HG03025 (cell line): ENCODE data around the gene CNKSR1.
"Not testable (repeated sequence)": the region's sequence is repeated elsewhere in the genome, so short reads cannot be mapped to it uniquely, and the experiment has no call there.

Experiments
- ATAC-seq: cut with Tn5 transposase; IDR thresholded peaks from one replicate; pipeline ENCODE4 v1.9.1; 2021; ENCODE audit warnings: mild to moderate bottlenecking, moderate library complexity; ENCODE audit not compliant: unreplicated experiment, low FRiP score

CNKSR1 gene

GRCh38 chr1:26221094-26221493 is 43.8 kb downstream of the CNKSR1 start:
- no peak for ATAC-seq

GRCh38 chr1:26224606-26225005 is 47.3 kb downstream of the CNKSR1 start:
- ATAC-seq, result no peak

DNA sequence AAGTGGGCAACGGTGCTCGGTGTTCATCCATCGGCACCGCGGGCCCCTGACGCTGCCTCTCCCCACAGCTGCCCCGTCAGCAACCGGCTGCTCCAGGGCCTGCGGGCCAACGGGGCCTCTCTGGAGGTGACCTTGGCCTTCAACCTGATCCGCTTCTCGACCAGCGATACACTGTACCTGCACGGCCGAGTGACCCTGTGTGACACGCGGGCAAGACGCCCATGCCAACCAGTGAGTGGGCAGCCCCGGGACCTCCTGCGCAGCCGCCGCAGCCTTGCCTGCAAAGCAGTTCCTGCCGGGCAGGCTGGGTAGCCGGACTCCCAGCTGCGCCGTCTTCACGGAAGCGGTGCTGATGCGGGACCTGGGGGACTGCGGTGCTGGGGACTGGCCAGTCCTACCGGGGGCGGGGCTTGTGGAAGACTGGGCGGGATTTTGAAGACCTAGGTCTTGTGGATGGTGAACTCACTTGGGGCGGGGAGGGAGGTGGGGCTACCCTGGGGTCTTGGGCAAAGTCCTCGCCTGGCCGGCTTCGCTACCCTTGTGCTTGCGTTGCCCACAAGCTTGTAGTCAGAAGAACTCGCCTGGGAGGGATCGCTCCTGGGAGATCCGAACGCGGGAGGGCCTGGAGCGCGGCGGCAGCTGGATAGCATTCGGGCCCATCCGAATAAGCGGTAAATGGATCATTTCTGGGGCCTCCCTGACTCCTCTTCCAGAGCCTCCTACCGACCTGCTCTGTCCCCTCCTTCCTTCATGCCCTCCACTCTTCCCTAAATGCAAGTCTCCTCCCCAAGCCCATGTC is 47.9 kb downstream of the CNKSR1 start:
- no peak for ATAC-seq

DNA sequence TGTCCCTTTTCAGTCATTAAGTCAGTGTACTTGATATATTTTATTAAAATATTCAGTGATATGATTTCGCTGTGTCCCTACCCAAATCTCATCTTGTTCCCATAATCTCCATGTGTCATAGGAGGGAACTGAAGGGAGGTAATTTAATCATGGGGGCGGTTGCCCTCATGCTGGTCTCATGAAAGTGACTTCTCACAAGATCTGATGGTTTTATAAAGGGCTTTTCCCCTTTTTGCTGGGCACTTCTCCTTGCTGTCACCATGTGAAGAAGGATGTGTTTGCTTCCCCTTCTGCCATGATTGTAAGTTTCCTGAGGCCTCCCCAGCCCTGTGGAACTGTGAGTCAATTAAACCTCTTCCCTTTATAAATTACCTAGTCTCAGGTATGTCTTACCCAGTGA is 53.4 kb downstream of the CNKSR1 start:
- not testable (repeated sequence) for ATAC-seq

DNA sequence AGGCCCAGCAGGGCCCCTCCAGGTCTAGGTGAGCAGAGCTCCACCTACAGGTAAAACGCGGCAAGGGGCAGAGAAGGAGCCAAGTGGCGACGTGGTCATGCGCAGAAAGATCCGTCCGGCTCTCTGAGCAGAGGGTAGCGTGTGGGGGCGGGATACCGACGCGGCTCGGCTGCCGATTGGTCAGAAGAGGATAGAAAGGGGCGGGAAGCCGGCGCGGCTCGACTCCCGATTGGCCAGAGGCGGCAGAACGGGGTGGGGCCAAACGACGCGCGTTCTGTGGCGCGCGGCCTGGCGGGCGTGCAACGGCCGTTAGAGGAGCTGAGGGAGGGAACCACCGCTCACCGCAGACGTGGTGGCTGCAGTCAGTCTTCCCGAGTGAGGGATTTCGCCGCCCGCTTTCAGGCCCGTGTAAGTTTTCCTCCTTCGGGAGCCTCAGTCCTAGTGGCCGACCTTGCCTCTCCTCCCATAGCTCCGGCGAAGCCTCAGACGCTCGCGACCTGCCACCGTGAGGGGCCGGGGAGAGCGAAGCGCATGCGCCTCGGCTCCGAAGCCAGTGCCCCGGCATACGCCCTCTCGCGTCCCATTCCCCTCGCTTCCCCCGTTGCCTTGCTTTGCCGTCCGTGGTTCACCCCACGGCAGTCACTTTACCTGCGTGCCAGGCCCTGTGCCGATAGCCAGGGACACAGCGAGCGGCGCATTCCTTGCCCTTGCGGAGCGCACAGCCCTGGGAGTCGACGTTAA is 56.8 kb downstream of the CNKSR1 start, which contains the start of gene CEP85:
Gene CEP85, plus strand, starts transcription at position 298 of the 741 bp plus-strand sequence. CDS start 5,584 bp downstream, outside the sequence.
- peak; percentile 85 for ATAC-seq

DNA sequence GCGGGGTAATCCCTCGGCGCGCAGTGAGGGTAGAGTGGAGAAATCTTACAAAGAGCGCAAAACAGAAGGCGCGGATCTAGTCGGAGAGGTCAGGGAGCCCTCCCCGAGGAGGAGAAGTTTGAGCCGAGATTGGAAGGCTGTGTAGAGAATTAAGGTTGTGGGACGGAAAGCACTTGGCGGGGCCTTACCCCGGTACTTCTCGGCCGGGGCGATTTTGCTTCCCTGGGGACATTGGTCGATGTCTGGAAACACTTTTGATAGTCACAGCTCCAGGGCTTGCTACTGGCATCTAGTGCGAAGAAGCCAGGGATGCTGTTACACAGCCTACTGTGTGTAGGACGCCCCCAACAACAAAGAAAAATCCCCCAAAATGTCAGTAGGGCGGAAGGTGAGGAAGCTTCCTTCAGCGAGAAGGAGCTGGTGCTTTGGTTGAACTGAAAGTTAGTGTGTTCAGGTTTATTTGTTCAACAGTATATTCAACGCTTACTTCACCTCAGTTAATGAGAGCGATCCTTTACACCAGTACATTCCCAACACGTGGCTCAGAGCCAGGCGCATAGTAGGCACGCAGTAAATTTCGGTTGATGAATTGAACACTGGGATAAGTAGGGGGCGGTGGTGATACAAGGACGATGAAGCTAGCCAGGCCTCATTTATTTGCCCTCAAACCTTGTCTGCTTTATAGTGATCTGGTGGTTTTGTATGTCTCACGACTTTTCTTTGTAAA is 57.5 kb downstream of the CNKSR1 start:
- ATAC-seq, result peak; percentile 2

DNA sequence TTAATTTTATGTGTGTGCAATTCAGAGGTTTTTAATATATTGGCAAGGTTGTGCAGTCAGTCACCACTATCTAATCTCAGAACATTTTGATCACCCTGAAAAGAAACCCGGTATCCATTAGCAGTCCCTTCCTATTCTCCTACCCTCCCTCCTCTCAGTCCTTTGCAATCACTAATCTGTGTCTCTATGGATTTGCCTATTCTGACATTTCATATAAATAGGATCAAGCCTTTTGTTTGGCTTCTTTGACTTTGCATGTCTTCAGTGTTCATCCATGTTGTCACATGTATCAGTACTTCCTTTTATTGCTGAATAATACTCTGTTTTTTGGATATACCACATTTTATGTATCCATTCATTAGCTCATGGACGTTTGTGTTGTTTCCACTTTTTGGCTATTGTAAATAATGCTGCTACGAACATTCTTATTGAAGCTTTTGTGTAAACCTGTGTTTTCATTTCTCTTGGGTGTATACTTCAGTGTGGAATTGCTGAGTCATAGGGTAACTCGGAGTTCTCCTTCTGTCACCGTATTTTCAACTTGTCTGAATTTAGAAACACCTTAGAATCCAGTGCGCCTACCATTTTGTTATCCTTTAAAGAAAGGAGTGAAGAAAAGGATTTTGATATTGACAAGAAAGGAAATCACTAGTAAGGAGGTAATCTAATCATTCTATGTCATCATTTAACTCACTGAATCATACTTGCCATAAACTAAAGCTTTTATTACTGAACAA is 60.1 kb downstream of the CNKSR1 start:
- ATAC-seq, result no peak
